Thoracic aorta (tissue), 2 donors: ENCODE results near the gene ZNF26. TPM values are rescaled to one million over a fixed set of nuclear protein-coding genes. Genes with fewer than 3 reads are reported as not detected.
A peak's percentile ranks its signal among the peaks of the same experiment; 100 is the strongest.
"Not testable (repeated sequence)": the region's sequence is repeated elsewhere in the genome, so short reads cannot be mapped to it uniquely, and the experiment has no call there.

Experiments
- ATAC-seq: fragments of 150-250 bp; one replicate; pipeline ENCODE4 v1.8.0; 2017; ENCODE audit warnings: low read depth; ENCODE audit not compliant: insufficient number of reproducible peaks, low FRiP score
- DNase-seq: peaks from one replicate; pipeline ENCODE4 v3.0.0-alpha.2; 2020; ENCODE audit warnings: low spot score
- H3K27ac ChIP-seq, 2 donors: fragments of 200-600 bp; sonication (generic); 1 replicate in 1 of 2; 2 replicates in 1 of 2; pipeline ENCODE4 v1.5.1; 2016; ENCODE audit warnings: mild to moderate bottlenecking in 2 of 2, moderate library complexity in 2 of 2
- H3K27me3 ChIP-seq: fragments of 200-600 bp; sonication (generic); replicated peaks from 2 replicates; pipeline ENCODE4 v1.6.0; 2016; ENCODE audit warnings: mild to moderate bottlenecking; ENCODE audit not compliant: insufficient read depth
- H3K36me3 ChIP-seq: fragments of 200-600 bp; sonication (generic); one replicate; pipeline ENCODE4 v1.5.1; 2016
- H3K4me1 ChIP-seq, 2 donors: fragments of 200-600 bp; sonication (generic); 1 replicate in 1 of 2; 2 replicates in 1 of 2; pipeline versions ENCODE4 v1.5.1 to v1.6.0; 2016; ENCODE audit warnings: low read depth in 2 of 2, mild to moderate bottlenecking in 1 of 2; ENCODE audit not compliant: control insufficient read depth in 1 of 2
- H3K4me3 ChIP-seq: fragments of 200-600 bp; sonication (generic); 2 replicates; pipeline ENCODE4 v1.5.1; 2016; ENCODE audit warnings: mild to moderate bottlenecking
- H3K9me3 ChIP-seq: fragments of 200-600 bp; sonication (generic); 2 replicates; pipeline ENCODE4 v1.5.1; 2016
- CTCF ChIP-seq: fragments of 200-600 bp; sonication (generic); IDR thresholded peaks from one replicate; pipeline ENCODE4 v1.5.1; 2019; ENCODE audit warnings: antibody characterized with exemption
- total RNA-seq, 2 donors: library from RNA; depleted of rRNA; stranded (reverse); fragments of >200 nt; gene quantifications; one replicate each; pipeline versions ENCODE4 v1.1.0 to v1.2.3, GENCODE V29; 2016

ZNF26 gene
- total RNA-seq, 2 donors from 2014 or later, result 8.1 to 18.8 TPM

DNA sequence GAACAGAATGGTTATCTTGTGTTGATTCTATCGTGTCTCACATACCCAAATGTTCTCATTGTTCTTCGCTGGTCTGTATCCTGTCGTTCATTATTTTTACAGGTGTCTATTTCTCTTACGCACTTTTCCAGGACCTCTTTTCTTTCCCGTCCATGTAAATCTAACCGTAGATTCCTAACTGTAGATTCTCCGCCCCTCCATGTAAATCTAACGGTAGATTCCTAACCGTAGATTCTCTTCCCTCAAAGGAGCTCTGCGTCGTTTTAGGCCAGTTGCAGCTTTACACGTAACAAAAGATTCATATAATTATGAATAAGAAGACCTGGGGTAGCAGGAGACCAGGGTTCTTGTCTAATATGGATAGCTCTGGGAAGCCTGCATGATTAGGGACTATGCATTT is 20.4 kb upstream of the ZNF26 start:
- ATAC-seq (no peak), DNase-seq (no peak)
- H3K4me1 ChIP-seq, result no peaks in the 10 kb centered on the region
- no peak overlapping the region for H3K27ac ChIP-seq
- H3K9me3 ChIP-seq, result peaks cover 37% of the 10 kb centered on the region
- no peak for TF ChIP-seq CTCF
- H3K36me3 ChIP-seq, result peaks cover 12% of the 10 kb centered on the region
- H3K27me3 ChIP-seq, result no peaks in the 10 kb centered on the region
- H3K4me3 ChIP-seq, result no peak overlapping the region

DNA sequence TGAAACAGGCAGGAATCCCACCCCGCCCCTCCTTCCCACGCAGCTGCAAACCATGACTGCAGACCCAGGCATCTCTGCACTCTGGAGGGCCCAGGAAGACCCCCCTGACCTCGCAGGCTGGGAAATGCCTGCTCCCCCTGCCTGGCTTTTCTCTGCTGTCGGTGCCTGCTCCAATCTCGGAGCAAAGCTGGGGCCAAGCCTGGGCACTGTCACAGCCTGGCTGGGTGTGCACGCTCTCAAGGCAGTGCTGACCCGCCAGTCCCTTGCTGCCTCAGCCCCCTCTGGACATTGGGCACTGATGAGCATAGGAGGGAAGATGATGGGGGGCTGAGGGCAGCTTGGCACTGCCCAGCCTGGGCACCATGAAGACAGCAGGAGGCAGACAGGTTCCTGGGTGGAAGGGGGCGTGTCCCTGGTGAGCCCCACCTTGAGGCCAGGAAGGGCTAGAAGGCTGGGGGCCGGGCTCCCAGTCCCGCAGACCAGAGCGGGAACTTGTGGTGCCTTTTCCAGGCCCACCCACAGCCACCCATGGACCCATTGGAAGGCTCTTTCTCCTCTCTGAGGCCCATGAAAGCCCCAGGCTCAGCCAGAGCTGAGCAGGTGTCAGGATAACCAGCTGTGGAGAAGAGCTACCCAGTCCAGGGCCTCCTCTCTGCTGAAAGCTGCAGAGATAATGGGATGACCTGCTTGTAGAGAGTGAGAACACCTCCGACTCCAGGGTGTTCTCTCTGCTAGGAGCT is 19.3 kb upstream of the ZNF26 start:
- H3K27ac ChIP-seq, result no peak overlapping the region
- DNase-seq, result no peak
- no peak overlapping the region for H3K4me3 ChIP-seq
- no peak for ATAC-seq
- H3K9me3 ChIP-seq, result peaks cover 43% of the 10 kb centered on the region
- no peaks in the 10 kb centered on the region for H3K4me1 ChIP-seq
- no peak for TF ChIP-seq CTCF
- no peaks in the 10 kb centered on the region for H3K27me3 ChIP-seq
- peaks cover 12% of the 10 kb centered on the region for H3K36me3 ChIP-seq

GRCh38 chr12:132967736-132968135 is 18.4 kb upstream of the ZNF26 start:
- Histone ChIP-seq H3K9me3 (peaks cover 44% of the 10 kb centered on the region), H3K27me3 (no peaks in the 10 kb centered on the region), H3K27ac (no peak overlapping the region), H3K4me3 (no peak overlapping the region), H3K36me3 (peaks cover 11% of the 10 kb centered on the region), H3K4me1 (no peaks in the 10 kb centered on the region)
- no peak for ATAC-seq
- no peak for TF ChIP-seq CTCF
- no peak for DNase-seq

- DNase-seq, result no peak
- no peak for TF ChIP-seq CTCF
- Histone ChIP-seq H3K9me3 (peaks cover 48% of the 10 kb centered on the region), H3K4me1 (no peaks in the 10 kb centered on the region), H3K27ac (no peak overlapping the region), H3K4me3 (no peak overlapping the region), H3K27me3 (no peaks in the 10 kb centered on the region), H3K36me3 (peaks cover 3% of the 10 kb centered on the region)
- no peak for ATAC-seq
Observed at GRCh38 chr12:132972374-132972773, 13.8 kb upstream of the ZNF26 start.

GRCh38 chr12:132976870-132977269 is 9.3 kb upstream of the ZNF26 start:
- not testable (repeated sequence) for H3K4me3 ChIP-seq, H3K27ac ChIP-seq, DNase-seq, H3K27me3 ChIP-seq, ATAC-seq, H3K4me1 ChIP-seq, H3K36me3 ChIP-seq
- peaks cover 20% of the 10 kb centered on the region for H3K9me3 ChIP-seq

GRCh38 chr12:132986885-132987225 is 688 bp downstream of the ZNF26 start:
- Histone ChIP-seq H3K27me3 (no peaks in the 10 kb centered on the region), H3K36me3 (peaks cover 10% of the 10 kb centered on the region), H3K27ac (peak overlapping the region; percentile 70 to 86), H3K4me1 (peaks cover 4 to 13% of the 10 kb centered on the region in 2 donors), H3K9me3 (peaks cover 27% of the 10 kb centered on the region), H3K4me3 (peak overlapping the region; percentile 99)
- ATAC-seq (no peak), DNase-seq (no peak)
- TF ChIP-seq CTCF, result no peak
